ENCODE measurements around the gene GAL. TPM values are rescaled to one million over a fixed set of nuclear protein-coding genes. Genes with fewer than 3 reads are reported as not detected.

GAL gene
- total RNA-seq, 1 donor from 2014 or later: not detected

GRCh38 chr11:68664141-68664540, 20.2 kb upstream of the GAL start:
- Histone ChIP-seq H3K79me2 (ENCODE audit: low read depth) (no peaks in the 10 kb centered on the region), H3K4me2 (no peak overlapping the region), H3K36me3 (no peaks in the 10 kb centered on the region), H3K4me3 (no peak overlapping the region), H3K9me3 (ENCODE audit: low read depth) (no peaks in the 10 kb centered on the region), H3K4me1 (no peaks in the 10 kb centered on the region), H3K27me3 (no peaks in the 10 kb centered on the region), H2AFZ (replicated peaks) (no peak overlapping the region), H3F3A (ENCODE audit: low read depth) (no peaks in the 10 kb centered on the region), H3K9ac (no peak overlapping the region), H3K27ac (no peak overlapping the region), H4K20me1 (ENCODE audit: low read depth) (no peaks in the 10 kb centered on the region)
- Mint-ChIP-seq H3K36me3 (no peaks in the 10 kb centered on the region), H3K27me3 (ENCODE audit: insufficient read depth, low read depth) (peaks cover 7% of the 10 kb centered on the region), H3K4me1 (peaks cover 4% of the 10 kb centered on the region), H3K4me3 (no peak overlapping the region), H3K27ac (no peak overlapping the region), H3K9me3 (no peaks in the 10 kb centered on the region)
- no peak for DNase-seq (ENCODE audit: low spot score)
- TF ChIP-seq EZH2 (IDR thresholded peaks at IDR 0.05) (no peak), EZH2phosphoT487 (IDR thresholded peaks at IDR 0.05) (no peak)
- TF ChIP-seq, protein P1, sequence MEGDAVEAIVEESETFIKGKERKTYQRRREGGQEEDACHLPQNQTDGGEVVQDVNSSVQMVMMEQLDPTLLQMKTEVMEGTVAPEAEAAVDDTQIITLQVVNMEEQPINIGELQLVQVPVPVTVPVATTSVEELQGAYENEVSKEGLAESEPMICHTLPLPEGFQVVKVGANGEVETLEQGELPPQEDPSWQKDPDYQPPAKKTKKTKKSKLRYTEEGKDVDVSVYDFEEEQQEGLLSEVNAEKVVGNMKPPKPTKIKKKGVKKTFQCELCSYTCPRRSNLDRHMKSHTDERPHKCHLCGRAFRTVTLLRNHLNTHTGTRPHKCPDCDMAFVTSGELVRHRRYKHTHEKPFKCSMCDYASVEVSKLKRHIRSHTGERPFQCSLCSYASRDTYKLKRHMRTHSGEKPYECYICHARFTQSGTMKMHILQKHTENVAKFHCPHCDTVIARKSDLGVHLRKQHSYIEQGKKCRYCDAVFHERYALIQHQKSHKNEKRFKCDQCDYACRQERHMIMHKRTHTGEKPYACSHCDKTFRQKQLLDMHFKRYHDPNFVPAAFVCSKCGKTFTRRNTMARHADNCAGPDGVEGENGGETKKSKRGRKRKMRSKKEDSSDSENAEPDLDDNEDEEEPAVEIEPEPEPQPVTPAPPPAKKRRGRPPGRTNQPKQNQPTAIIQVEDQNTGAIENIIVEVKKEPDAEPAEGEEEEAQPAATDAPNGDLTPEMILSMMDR (IDR thresholded peaks at IDR 0.05): no peak

- H3K4me1 ChIP-seq: no peaks in the 10 kb centered on the region
- no peaks in the 10 kb centered on the region for H3F3A ChIP-seq (ENCODE audit: low read depth)
- H3K4me3 ChIP-seq: no peak overlapping the region
- TF ChIP-seq, protein P1 (IDR thresholded peaks at IDR 0.05): no peak
- TF ChIP-seq EZH2phosphoT487 (IDR thresholded peaks at IDR 0.05): no peak
- no peak for TF ChIP-seq EZH2 (IDR thresholded peaks at IDR 0.05)
- peaks cover 2% of the 10 kb centered on the region for H3K4me1 Mint-ChIP-seq
- H3K9me3 ChIP-seq (ENCODE audit: low read depth): no peaks in the 10 kb centered on the region
- H3K36me3 Mint-ChIP-seq: no peaks in the 10 kb centered on the region
- H3K27ac ChIP-seq: no peak overlapping the region
- no peaks in the 10 kb centered on the region for H3K36me3 ChIP-seq
- no peaks in the 10 kb centered on the region for H3K9me3 Mint-ChIP-seq
- no peak for DNase-seq (ENCODE audit: low spot score)
- no peak overlapping the region for H3K27ac Mint-ChIP-seq
- no peak overlapping the region for H2AFZ ChIP-seq (replicated peaks)
- no peaks in the 10 kb centered on the region for H4K20me1 ChIP-seq (ENCODE audit: low read depth)
- peaks cover 7% of the 10 kb centered on the region for H3K27me3 Mint-ChIP-seq (ENCODE audit: insufficient read depth, low read depth)
- H3K4me2 ChIP-seq: no peak overlapping the region
- H3K9ac ChIP-seq: no peak overlapping the region
- H3K4me3 Mint-ChIP-seq: no peak overlapping the region
- H3K27me3 ChIP-seq: no peaks in the 10 kb centered on the region
- no peaks in the 10 kb centered on the region for H3K79me2 ChIP-seq (ENCODE audit: low read depth)
Measured at GRCh38 chr11:68664906-68665305, 19.4 kb upstream of the GAL start.

GRCh38 chr11:68665436-68665835, 18.9 kb upstream of the GAL start:
- TF ChIP-seq, protein P1 (IDR thresholded peaks at IDR 0.05): no peak
- TF ChIP-seq EZH2phosphoT487 (IDR thresholded peaks at IDR 0.05) (no peak), EZH2 (IDR thresholded peaks at IDR 0.05) (no peak)
- H3K36me3 Mint-ChIP-seq: no peaks in the 10 kb centered on the region
- H3K4me1 Mint-ChIP-seq: peaks cover 2% of the 10 kb centered on the region
- H3K27ac Mint-ChIP-seq: no peak overlapping the region
- Histone ChIP-seq H3K36me3 (no peaks in the 10 kb centered on the region), H3K27me3 (no peaks in the 10 kb centered on the region), H3K4me2 (no peak overlapping the region), H2AFZ (replicated peaks) (no peak overlapping the region), H3K4me1 (no peaks in the 10 kb centered on the region), H4K20me1 (ENCODE audit: low read depth) (no peaks in the 10 kb centered on the region), H3F3A (ENCODE audit: low read depth) (no peaks in the 10 kb centered on the region), H3K9ac (no peak overlapping the region), H3K27ac (no peak overlapping the region), H3K79me2 (ENCODE audit: low read depth) (no peaks in the 10 kb centered on the region), H3K9me3 (ENCODE audit: low read depth) (no peaks in the 10 kb centered on the region), H3K4me3 (no peak overlapping the region)
- no peak for DNase-seq (ENCODE audit: low spot score)
- H3K9me3 Mint-ChIP-seq: no peaks in the 10 kb centered on the region
- H3K4me3 Mint-ChIP-seq: no peak overlapping the region
- H3K27me3 Mint-ChIP-seq (ENCODE audit: insufficient read depth, low read depth): peaks cover 6% of the 10 kb centered on the region

Measured in neural progenitor cell (in vitro differentiated cells).